ENCODE results near the gene SYPL2.
A peak's percentile ranks its signal among the peaks of the same experiment; 100 is the strongest.
"Not testable (repeated sequence)": the region's sequence is repeated elsewhere in the genome, so short reads cannot be mapped to it uniquely, and the experiment has no call there.

Gene SYPL2

DNA sequence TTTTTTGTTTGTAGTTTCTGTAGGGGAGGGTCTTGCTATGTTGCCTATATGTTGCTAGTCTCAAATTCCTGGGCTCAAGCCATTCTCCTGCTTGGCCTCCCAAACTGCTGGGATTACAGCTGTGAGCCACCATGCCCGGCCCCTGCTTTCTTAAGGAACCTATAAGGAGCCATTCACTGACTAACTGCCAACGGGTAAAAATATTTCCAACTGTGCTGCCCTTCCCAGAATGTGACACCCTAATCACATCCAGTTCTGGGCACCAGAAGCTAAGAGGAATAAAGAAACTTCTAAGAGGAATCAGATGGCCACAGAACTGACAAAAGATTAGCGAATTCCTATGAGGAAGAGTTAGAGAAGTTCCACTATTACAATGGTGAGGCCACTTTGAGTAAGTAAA lies 6.4 kb downstream of the SYPL2 start:
- DNase-seq (ENCODE audit: low spot score): no peak

DNA sequence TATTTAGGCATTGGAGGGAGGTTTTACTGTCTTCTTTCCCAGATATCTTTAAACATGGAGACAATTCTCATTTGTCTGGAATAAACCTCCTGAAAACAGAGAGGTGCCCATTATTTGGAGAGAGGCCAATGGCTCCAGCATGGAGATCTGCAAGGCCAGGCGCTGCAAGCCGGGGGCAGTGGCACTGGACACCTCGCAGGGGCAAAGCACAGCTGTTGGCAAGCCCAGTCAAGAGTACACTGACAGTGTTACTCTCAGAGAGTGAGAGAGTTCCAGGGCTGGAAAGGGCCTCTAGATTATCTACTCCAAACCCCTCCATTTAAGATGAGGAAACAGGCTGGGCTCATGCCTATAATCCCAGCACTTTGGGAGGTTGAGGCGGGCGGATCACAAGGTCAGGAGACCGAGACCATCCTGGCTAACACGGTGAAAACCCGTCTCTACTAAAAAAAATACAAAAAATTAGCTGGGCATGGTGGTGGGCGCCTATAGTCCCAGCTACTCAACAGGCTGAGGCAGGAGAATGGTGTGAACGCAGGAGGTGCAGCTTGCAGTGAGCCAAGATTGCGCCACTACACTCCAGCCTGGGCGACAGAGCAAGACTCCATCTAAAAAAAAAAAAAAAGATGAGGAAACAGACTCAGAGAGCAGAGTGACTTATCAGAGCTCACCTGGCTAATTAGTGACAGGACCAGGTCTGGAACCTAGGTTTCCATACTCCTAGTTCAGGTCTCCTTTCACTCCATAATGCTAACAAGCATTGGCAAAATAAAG lies 7.1 kb downstream of the SYPL2 start:
- DNase-seq (ENCODE audit: low spot score): not testable (repeated sequence)

DNA sequence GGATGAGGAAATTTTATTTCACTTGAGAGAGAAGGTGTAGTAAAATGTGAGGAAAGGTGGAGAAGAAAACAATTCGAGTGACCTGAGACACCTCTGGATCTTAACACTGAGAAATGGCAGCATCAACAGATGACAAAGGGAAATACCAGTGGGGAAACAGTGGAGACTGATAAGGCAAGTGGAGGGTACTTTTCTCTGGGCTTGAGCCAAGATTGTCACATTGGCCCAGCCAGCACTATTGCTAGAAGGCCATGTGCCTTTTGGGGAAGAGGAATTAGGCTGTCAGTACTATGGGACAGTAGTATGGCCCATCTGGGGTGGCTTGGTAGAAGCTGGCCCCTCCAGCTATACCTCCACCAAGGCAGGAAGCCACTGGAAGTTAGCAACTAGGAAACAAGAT lies 8.4 kb downstream of the SYPL2 start:
- no peak for DNase-seq (ENCODE audit: low spot score)

DNA sequence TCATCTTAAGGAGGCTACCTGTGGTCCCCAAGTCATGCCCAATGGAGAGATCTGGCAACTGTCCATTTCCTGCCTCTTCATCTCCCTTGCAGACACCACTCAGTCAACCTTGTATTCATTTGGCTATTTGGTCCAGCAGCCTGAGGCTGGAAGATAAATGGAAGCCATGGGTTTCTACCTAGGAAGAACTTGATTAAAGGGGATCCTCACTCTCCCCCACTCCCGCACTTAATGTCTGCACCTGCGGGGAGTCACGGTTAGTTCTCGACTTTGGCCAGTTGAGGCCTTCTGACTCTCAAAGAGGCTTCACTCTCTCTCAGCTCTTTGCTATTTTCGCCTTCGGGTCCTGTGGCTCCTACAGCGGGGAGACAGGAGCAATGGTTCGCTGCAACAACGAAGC lies 8.9 kb downstream of the SYPL2 start:
- DNase-seq (ENCODE audit: low spot score): no peak

DNA sequence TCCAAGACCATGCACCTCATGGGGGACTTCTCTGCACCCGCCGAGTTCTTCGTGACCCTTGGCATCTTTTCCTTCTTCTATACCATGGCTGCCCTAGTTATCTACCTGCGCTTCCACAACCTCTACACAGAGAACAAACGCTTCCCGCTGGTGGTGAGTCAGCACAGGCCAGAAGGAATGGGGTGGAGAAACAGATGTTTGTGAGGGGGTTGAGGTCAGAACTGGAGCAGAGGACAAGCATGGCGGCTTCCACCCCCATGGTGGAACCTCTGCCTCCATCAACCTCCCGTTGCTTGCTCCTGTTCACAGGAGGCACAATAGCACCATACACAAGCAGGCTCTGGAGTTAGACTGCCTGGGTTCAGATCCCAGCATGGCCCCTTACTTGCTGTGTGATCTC lies 10.5 kb downstream of the SYPL2 start:
- DNase-seq (ENCODE audit: low spot score): no peak

DNA sequence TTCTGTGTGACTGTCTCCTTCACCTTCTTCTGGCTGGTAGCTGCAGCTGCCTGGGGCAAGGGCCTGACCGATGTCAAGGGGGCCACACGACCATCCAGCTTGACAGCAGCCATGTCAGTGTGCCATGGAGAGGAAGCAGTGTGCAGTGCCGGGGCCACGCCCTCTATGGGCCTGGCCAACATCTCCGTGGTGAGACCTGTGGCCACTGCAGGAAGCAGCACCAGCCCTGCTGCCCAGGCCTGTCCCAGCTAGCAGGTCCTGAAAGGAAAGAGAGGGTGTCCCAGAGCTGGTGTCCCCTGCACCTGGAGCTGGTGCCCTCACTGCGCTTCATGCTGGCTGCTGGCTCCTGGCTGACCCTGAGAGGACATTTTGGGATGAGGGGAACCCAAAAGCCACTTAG lies 11.5 kb downstream of the SYPL2 start:
- no peak for DNase-seq (ENCODE audit: low spot score)

DNA sequence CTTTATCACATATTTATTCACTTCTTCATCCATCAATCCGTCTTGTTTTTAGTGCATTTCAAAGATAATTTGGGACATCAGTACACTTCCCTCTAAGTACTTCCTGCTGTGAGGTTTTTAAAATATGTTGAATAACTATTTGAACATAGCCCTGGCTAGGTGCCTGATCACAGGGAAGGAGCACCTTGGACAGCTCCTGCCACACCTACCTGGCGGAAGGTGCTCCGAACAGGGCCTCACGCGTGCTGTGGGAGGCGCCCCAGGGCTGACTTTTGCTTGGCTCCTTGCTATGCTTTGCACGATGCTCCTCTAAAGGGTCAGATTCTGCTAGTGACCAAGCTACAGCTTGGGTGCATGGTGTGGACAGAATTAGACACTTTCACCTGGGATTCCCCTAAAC lies 12.5 kb downstream of the SYPL2 start:
- no peak for DNase-seq (ENCODE audit: low spot score)

DNA sequence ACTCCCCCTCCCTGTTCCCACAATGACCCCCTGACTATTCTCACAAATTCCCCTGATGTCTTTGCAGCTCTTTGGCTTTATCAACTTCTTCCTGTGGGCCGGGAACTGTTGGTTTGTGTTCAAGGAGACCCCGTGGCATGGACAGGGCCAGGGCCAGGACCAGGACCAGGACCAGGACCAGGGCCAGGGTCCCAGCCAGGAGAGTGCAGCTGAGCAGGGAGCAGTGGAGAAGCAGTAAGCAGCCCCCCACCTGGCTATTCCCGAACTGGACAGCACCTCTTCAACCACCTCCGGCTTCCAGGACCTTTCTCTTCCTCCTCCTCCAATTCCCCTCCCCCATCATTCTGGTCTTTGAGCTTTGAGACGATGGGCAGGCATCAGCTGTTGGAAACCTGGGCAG lies 13.0 kb downstream of the SYPL2 start:
- DNase-seq (ENCODE audit: low spot score): no peak

DNA sequence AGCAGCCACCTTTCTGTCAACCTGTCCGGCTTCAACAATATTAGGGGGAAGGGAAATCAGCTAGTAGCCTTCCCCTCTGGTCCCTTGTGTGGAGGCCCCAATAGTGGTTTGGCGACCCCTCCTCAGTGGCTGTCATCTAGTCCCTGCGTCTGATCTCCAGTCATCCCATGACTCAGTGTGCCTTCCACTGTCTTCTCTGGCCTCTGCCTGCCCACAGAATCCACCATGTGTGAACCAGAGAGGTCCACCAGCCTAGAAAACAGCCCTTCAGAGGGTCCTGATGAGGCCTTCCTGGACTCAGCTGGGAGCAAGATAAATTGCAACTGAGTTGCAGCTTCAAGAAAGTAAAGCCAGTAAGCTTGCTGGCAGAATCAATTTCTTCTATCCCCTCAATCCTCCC lies 13.6 kb downstream of the SYPL2 start:
- no peak for DNase-seq (ENCODE audit: low spot score)

DNA sequence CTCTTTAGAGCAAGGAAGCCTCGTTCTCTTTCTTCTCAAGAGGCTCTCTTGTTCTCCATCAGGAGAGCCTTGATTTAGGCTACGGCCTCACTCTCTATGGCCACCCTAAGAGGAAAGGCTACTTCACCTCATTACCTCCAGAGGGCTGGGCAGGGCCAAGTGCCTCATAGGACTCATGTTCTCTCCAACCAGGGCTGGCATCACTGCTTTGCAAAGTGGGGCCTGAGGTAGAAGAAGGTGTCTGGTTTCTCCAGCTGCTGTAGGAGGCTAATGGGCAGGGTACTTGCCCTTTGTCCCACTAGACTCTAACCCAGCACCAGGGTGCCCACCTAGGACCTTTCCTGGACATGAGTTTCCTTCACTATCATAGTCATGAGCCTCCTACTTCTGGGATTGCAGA lies 15.3 kb downstream of the SYPL2 start:
- no peak for DNase-seq (ENCODE audit: low spot score)

DNA sequence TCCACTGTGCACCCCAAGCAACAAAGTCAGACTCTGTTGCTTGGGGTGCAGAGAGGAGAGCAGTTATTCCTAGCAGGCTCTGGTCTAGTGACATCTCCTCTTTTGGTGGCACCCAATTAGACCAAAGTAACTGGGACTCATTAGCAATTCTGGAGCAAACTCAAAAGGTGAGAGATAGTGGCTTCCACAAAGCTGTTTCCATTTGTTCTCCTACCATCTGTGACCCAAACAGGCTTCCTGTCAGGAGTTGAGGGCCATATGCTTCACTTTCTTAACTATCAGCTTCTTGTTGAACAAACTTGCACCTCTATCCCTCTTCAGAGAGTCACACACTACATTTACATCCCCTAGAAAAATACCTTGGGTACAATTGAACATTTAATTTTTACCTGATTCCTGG lies 15.9 kb downstream of the SYPL2 start:
- DNase-seq (ENCODE audit: low spot score): no peak

DNA sequence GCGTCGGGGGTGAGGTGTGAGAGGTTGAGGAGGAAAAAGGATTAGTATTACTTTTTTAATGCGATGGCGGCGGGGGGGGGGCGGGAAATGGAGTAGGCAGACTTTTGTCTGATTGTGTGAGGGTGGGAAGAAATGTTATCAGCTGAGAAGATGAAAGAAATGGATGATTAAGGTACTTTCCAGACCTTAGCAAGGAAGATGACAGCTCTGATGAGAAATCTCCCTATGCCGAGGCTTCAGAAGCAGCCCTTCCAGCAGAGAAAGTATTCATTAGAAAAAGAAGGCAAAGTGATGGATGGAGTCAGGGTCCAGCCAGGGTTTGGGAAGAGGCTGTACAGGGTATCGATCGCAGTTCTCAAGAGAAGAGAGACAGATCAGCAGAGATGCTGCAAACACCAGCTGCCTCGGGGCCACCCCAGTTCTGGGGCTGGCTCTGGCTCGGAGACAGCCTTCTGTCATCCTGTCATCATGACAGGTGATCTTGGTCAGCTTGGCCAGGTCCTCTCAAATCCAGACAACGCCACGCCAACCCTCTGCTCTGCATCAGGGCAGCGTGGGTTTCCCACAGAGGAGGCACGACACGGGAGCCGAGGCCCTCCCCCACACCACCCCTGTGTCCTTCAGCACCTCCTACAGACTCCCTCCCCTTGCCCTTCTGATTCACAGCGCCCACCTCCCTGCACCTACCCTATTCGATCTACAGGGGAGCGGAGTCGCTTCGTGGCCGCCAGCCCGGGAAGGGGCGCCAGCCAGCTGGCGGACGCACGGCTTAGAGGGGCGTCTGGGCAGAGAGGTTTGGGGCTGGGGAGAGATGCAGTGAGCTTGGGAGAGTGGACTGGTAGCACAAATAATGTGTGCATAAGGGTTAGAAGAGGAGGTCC lies 16.7 kb downstream of the SYPL2 start:
- peak; percentile 61 for DNase-seq (ENCODE audit: low spot score)

DNA sequence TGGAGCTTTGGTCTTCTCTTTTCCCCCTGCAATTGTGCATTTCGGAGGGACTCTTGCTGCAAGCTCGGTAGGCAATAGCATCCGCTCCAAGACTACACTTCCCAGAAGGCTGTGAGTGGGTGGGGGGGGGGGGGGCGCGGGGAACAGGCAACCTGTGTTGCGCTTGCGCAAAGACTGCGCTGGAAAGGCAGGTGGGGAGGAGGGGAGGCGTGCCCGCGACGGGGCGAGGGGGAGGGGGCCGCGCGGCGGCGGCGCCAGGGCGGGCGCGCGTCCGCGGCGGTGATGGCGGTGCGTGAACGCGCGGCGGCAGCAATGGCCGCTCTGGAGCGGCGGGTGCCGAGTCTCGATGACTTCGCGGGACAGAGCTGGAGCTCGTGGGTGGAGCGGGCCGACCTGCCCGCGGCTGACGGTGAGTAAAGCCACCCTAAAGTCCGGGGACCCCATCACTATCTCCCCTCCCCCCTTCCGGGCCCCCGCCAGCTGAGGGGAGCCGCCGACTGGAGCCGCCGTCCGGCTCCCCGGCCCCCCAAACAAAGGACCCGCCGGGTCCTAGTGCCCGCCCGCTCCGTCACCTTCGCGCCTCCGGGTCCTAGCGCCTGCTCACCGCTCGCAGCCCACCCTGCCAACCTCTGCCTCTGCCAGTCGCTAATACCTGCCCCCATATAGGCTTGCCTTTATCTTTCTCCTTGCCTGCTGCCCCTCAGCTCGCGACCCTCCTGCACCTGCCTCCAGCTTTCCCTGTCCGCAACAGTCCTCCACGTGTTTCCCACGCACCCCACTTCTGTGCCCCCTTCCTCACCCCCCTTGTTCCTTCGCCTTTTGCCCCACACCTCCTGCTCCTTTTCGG lies 17.5 kb downstream of the SYPL2 start, which contains the start of gene ATXN7L2:
TSS of gene ATXN7L2 (plus strand) at position 234 of the 847 bp plus-strand sequence. CDS start at position 283, 49 bp downstream.
- DNase-seq (ENCODE audit: low spot score): peak; percentile 98

DNA sequence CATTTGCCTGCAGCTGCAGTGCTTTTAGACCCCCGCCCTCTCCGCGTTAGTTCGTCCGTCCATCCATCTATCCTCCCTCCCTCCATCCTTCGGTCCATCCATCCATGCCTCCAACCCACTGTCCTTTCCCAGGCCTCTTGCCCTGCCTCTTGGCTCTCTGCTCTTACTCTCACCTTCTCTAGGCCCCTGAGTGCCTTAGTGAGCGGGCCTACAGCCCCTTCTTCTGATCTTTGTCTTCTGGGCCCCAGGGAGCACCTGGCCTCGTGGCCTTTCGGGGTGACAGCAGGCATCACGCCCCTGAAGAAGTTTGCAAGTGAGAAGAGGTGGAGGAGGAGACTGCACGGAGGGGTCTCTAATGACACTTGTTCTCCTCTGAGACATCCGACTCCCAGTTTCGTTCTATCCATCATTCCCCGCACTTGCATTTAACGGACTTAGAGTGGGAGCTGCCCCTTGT lies 18.2 kb downstream of the SYPL2 start:
- DNase-seq (ENCODE audit: low spot score): no peak

DNA sequence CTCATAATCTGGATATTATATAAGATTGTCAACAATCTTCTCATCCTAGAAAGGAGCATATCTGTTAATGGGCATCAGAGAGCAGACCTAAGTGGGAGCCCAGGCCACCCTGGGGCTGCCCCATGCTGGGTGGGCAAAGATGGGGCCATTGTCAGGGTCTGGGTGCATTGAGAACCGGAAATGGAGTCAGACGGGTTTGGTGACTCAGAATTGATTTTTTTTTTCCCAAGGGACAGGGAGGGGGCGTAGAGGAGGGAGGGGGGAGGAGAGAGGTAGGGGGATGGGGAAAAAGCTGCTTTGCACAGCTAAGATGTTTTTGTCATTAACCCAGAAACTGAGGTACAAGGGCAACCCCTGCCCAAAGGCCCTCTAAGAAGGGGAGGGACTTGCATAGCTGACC lies 18.7 kb downstream of the SYPL2 start:
- no peak for DNase-seq (ENCODE audit: low spot score)

DNA sequence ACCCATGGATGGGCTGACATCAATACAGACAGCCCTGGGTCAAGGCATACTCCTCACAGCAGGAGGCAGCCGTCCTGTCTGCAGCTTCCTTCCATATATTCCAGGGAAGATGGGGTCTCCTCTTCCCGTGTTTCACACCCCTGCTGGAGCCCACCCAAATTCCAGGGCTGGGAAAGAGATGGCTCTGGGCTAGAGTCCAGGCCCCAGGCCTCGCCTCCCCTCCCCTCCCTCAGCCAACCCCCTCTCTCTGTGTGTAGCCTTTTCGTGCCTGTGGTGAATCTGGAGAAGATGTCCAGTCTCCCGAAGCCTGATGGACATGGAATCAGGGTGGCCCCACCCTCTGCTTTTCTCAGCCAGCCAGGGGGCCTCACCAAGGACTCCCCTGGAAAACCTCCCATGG lies 20.9 kb downstream of the SYPL2 start:
- DNase-seq (ENCODE audit: low spot score): no peak

DNA sequence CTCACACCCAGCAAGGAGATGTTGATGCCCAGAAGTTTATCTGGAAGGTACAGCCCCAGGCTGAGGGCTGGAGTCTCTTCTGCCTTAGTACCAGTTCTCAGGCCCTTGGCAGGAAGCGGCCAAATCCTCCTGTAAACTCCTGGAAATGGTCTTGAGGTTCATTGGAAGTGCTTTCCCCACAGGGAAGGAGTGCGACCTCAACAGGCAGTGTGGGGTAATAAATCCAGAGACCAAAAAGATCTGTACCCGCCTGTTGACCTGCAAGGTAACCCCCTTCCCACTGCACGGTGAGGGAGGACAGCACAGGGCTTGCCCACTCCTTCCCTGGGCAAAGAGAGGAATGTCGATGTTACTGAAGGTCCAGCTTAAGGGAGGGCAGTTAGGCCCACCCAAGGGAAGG lies 21.9 kb downstream of the SYPL2 start:
- no peak for DNase-seq (ENCODE audit: low spot score)

DNA sequence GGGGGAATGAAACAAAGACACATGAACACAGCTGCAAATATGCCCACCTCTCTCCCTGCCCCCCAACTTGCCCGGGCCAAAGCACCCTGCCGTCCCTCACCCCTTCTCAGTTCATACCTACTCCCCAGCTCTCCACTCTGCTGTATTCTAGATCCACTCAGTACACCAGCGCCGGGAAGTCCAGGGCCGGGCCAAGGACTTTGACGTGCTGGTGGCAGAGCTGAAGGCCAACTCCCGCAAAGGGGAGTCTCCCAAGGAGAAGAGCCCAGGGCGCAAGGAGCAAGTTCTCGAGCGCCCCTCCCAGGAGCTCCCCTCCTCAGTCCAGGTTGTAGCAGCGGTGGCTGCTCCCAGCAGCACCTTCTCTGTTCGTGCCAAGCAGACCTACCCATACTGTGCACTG lies 22.4 kb downstream of the SYPL2 start:
- DNase-seq (ENCODE audit: low spot score): no peak

DNA sequence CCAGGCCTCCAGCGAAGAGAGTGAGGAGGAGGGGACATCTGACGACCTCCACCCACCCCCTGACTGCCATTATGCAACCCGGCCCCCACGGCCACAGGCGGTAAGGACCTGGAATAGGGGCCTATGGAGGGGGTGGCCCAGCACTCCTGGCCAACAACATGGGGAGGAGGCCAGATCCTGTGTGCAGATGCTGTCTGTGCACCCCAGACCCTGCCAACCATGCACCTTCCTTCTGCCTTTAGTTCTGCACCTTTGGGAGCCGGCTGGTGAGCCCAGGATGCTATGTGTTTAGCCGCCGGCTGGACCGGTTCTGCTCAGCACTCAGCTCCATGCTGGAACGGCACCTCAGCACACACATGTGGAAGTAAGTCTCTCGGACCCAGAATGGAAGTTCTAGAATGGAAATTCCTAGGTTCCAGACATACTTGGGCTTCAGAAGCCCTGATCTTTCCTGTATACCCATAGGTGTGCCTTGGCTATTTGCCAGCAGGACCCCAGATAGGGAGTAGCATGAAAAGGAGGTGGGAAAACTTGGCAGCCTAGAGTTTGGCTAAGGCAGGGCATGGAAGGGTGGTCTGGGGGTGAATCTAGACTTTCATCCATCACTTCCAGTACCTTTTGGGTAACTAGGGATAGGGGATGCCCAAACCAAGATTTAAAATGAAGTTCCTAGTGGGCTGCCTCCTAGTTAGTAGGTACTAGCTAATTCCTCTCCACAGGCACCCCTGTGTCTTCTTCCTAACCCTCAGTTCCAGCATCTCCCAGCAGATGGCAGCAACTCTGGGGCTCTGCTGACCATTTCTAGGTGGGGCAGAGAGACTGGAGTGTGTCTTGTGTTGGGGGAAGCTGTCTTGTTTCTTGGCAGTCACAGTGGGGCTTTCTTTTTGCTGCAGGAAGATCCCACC lies 23.9 kb downstream of the SYPL2 start:
- peak; percentile 81 for DNase-seq (ENCODE audit: low spot score)

DNA sequence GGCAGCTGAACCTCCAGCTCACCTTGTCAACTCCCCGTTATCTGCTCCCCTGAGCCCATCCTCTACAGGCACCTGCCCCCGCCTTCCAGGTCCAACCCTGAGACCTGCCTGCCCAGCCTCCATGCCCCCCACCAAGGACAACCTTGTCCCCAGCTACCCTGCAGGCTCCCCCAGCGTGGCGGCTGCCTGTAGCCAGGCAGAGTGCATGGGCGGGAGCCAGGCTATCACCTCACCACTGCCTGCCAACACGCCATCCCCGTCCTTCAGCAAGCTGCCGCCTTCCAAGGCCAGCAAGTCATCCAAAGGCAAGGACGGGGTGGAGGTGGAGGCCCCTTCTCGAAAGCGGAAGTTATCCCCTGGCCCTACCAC lies 24.6 kb downstream of the SYPL2 start:
- DNase-seq (ENCODE audit: low spot score): no peak

DNA sequence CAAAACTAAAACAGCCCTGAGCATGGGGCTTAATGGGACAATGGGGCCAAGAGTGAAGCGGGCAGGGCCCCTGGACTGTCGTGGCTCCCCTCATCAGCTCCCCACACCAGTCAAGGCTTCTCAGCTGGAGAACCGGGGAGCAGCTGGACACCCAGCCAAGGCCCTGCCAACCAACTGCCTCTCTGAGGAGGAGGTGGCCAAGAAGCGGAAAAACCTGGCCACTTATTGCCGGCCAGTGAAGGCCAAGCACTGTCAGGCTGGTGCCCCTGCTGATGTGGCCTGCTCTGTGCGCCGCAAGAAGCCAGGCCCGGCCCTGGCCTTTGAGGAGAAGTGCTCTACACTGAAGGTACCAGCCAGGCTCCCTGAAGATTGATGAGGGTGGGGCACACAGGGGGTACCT lies 25.0 kb downstream of the SYPL2 start:
- no peak for DNase-seq (ENCODE audit: low spot score)
